ENCODE measurements around the gene PLXDC2. TPM values are rescaled to one million over a fixed set of nuclear protein-coding genes. Genes with fewer than 3 reads are reported as not detected.

The PLXDC2 gene
- total RNA-seq, 1 experiment from 2014 or later, result not detected

- Histone ChIP-seq H3K27ac (ENCODE audit: low read length) (no peak overlapping the region), H3K27me3 (ENCODE audit: low read length) (no peaks in the 10 kb centered on the region), H3K9ac (ENCODE audit: low read length) (no peak overlapping the region), H3K4me3 (ENCODE audit: low read length) (no peak overlapping the region), H3K79me2 (ENCODE audit: low read length) (no peaks in the 10 kb centered on the region), H3K4me1 (ENCODE audit: insufficient read depth, low read length) (no peaks in the 10 kb centered on the region), H3K4me2 (ENCODE audit: low read length) (no peak overlapping the region), H3K9me2 (replicated peaks; ENCODE audit: low read length) (no peaks in the 10 kb centered on the region), H4K20me1 (ENCODE audit: low read length) (no peaks in the 10 kb centered on the region), H3F3A (ENCODE audit: low read length, unreplicated experiment) (no peaks in the 10 kb centered on the region), H2AFZ (ENCODE audit: low read length) (no peak overlapping the region), H3K9me3 (ENCODE audit: low read length) (no peaks in the 10 kb centered on the region), H3K36me3 (ENCODE audit: low read depth, low read length) (no peaks in the 10 kb centered on the region)
- no TSS peak for BruUV-seq (replicated peaks)
- intact Hi-C loops (cut with micrococcal nuclease), result no loop called here
- CTCF ChIA-PET, result no interaction called here
- DNase-seq (no peak), ATAC-seq (no peak)
- TF ChIP-seq EZH2 (IDR thresholded peaks at IDR 0.05; ENCODE audit: low read length, unreplicated experiment), result no peak
- no peak for TF ChIP-seq EZH2phosphoT487 (IDR thresholded peaks at IDR 0.05; ENCODE audit: borderline replicate concordance, low read length)
- TF ChIP-seq CTCF (conservative IDR thresholded peaks at IDR 0.05; ENCODE audit: low read depth, low read length), result no peak
- POLR2A ChIA-PET (ENCODE audit: unreplicated experiment), result no interaction called here
Observed at GRCh38 chr10:19803676-19804075, 12.6 kb upstream of the PLXDC2 start.

GRCh38 chr10:19809481-19809880 is 6.8 kb upstream of the PLXDC2 start:
- no peaks in the 10 kb centered on the region for H4K20me1 ChIP-seq (ENCODE audit: low read length)
- no peaks in the 10 kb centered on the region for H3K4me1 ChIP-seq (ENCODE audit: insufficient read depth, low read length)
- no peaks in the 10 kb centered on the region for H3K9me3 ChIP-seq (ENCODE audit: low read length)
- no peaks in the 10 kb centered on the region for H3K36me3 ChIP-seq (ENCODE audit: low read depth, low read length)
- H3K79me2 ChIP-seq (ENCODE audit: low read length), result no peaks in the 10 kb centered on the region
- no peak for TF ChIP-seq CTCF (conservative IDR thresholded peaks at IDR 0.05; ENCODE audit: low read depth, low read length)
- no peak for TF ChIP-seq EZH2phosphoT487 (IDR thresholded peaks at IDR 0.05; ENCODE audit: borderline replicate concordance, low read length)
- TF ChIP-seq EZH2 (IDR thresholded peaks at IDR 0.05; ENCODE audit: low read length, unreplicated experiment), result no peak
- H2AFZ ChIP-seq (ENCODE audit: low read length), result no peak overlapping the region
- no peak overlapping the region for H3K4me2 ChIP-seq (ENCODE audit: low read length)
- no peak for DNase-seq
- H3F3A ChIP-seq (ENCODE audit: low read length, unreplicated experiment), result no peaks in the 10 kb centered on the region
- H3K9me2 ChIP-seq (replicated peaks; ENCODE audit: low read length), result no peaks in the 10 kb centered on the region
- no TSS peak for BruUV-seq (replicated peaks)
- H3K27me3 ChIP-seq (ENCODE audit: low read length), result peaks cover 6% of the 10 kb centered on the region
- H3K4me3 ChIP-seq (ENCODE audit: low read length), result no peak overlapping the region
- POLR2A ChIA-PET (ENCODE audit: unreplicated experiment), result no interaction called here
- intact Hi-C loops (cut with micrococcal nuclease), result no loop called here
- no peak overlapping the region for H3K9ac ChIP-seq (ENCODE audit: low read length)
- CTCF ChIA-PET, result no interaction called here
- no peak for ATAC-seq
- no peak overlapping the region for H3K27ac ChIP-seq (ENCODE audit: low read length)

GRCh38 chr10:19811540-19811939 is 4.7 kb upstream of the PLXDC2 start:
- Histone ChIP-seq H3K9ac (ENCODE audit: low read length) (no peak overlapping the region), H2AFZ (ENCODE audit: low read length) (no peak overlapping the region), H3F3A (ENCODE audit: low read length, unreplicated experiment) (no peaks in the 10 kb centered on the region), H3K9me3 (ENCODE audit: low read length) (no peaks in the 10 kb centered on the region), H3K4me2 (ENCODE audit: low read length) (no peak overlapping the region), H3K9me2 (replicated peaks; ENCODE audit: low read length) (no peaks in the 10 kb centered on the region), H3K27me3 (ENCODE audit: low read length) (peaks cover 27% of the 10 kb centered on the region), H4K20me1 (ENCODE audit: low read length) (no peaks in the 10 kb centered on the region), H3K36me3 (ENCODE audit: low read depth, low read length) (no peaks in the 10 kb centered on the region), H3K4me1 (ENCODE audit: insufficient read depth, low read length) (no peaks in the 10 kb centered on the region), H3K4me3 (ENCODE audit: low read length) (no peak overlapping the region), H3K27ac (ENCODE audit: low read length) (no peak overlapping the region), H3K79me2 (ENCODE audit: low read length) (no peaks in the 10 kb centered on the region)
- TF ChIP-seq EZH2 (IDR thresholded peaks at IDR 0.05; ENCODE audit: low read length, unreplicated experiment), result no peak
- TF ChIP-seq CTCF (conservative IDR thresholded peaks at IDR 0.05; ENCODE audit: low read depth, low read length), result peak; percentile 31; the same call in 1 of the 2 replicates
- TF ChIP-seq EZH2phosphoT487 (IDR thresholded peaks at IDR 0.05; ENCODE audit: borderline replicate concordance, low read length), result no peak
- intact Hi-C loops (cut with micrococcal nuclease), result no loop called here
- no peak for ATAC-seq
- no TSS peak for BruUV-seq (replicated peaks)
- DNase-seq, result peak; percentile 37
- ChIA-PET CTCF (no interaction called here), POLR2A (ENCODE audit: unreplicated experiment) (no interaction called here)
